GM04503 (cell line): ENCODE results near the gene CDHR5.
"Not testable (repeated sequence)": the region's sequence is repeated elsewhere in the genome, so short reads cannot be mapped to it uniquely, and the experiment has no call there.

Experiments used
- DNase-seq: peaks from one replicate; pipeline ENCODE4 v3.0.0-alpha.2; 2012; ENCODE audit warnings: low read depth

Gene CDHR5

DNA sequence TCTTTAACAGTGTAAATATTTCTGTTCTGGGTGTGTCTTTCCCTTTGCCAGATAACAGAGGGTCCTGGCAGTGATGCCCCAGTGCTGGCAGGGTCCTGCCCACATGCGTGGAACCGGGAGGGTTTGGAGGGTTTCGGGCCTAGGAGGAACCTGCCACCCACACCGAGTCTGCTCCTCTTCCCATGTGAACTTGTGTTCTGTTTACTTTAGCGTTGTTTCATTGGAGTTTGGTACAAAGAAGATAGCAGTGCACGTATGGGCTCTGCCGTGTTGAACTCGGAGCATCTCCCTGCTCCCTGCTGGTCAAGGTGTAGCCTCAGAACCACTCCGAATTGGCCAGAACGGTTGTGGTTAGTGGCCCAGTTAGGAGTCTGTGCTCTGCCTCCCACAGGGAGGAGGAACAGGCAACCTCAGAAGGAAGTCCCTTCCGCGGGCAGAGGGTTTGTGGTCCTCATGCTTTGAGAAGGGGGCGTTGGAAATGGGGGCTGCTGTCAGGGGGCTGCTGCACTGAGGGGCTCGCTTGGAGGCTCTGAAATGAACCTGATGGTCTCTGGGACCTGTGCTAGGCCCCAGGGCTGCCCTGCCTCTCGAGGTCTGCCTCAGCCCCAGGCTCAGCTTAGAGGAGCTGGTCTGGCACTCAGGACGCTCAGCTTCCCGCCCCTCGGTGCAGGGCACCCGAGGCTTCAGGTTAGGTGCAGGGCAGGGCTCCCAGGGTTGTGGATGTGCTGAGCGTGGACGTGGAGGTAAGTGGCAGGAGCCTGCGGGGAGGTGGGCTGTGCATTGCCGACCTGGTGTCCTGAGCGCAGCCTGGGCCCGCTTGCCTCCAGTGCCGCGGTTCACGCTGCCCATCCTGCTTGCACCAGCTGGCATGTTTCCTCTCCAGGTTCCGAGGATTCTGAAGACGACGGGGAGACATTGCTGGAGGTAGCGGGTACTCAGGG, 38.1 kb downstream of the CDHR5 start:
- no peak for DNase-seq

DNA sequence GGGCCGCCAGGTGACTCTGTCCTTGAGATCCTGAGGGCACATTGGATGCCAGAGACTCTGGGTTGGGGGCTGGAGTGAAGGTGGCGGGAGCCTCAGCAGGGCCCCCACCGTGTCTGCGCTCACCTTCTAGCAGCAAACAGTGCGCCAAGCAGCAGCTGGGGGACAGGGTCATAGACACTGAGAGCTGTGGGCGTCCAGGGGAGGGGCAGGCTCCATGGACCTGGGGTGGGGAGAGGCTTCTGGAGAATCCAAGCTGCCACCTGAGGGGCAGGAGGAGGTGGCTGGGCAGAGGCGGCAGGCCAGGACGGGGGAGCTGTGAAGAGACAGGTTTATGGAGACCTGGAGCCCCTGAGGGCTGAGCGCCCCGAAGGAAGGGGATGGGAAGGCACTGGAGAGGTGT, 40.5 kb downstream of the CDHR5 start:
- no peak for DNase-seq

DNA sequence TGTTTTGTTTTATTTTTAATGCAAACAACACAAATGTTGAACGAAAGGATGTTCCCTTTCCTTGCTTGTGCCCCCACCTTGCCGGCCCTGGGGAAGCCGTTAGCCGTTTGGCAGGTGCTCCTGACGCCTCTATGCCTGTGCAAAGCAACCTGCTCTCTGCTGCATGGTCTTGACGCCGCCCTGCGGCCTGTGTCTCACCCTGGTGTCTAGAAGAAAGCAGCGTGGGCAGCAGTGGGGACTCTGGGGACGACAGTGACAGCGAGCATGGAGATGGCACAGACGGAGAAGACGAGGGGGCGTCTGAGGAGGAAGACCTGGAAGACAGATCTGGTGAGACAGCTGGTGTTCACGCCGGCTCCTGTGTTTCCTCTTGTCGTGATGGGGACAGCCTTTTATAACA, 43.0 kb downstream of the CDHR5 start:
- no peak for DNase-seq

DNA sequence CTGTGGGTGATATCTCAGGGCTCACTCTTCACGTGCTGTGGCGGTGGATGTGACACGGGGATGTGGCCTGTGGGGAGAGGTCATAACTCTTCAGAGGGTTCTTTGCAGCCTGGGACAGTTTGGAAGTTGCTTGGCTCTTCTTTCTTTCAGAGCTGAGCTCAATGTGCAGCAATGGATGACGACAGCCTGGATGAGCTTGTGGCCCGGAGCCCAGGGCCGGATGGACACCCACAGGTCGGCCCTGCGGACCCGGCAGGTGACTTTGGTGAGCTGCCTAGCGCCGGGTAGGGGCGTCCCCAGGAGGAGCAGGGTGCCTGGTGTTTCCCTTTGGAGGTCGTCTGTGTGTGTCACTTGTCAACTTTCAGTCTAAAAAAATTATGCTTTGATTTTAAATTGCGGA, 43.4 kb downstream of the CDHR5 start:
- no peak for DNase-seq

DNA sequence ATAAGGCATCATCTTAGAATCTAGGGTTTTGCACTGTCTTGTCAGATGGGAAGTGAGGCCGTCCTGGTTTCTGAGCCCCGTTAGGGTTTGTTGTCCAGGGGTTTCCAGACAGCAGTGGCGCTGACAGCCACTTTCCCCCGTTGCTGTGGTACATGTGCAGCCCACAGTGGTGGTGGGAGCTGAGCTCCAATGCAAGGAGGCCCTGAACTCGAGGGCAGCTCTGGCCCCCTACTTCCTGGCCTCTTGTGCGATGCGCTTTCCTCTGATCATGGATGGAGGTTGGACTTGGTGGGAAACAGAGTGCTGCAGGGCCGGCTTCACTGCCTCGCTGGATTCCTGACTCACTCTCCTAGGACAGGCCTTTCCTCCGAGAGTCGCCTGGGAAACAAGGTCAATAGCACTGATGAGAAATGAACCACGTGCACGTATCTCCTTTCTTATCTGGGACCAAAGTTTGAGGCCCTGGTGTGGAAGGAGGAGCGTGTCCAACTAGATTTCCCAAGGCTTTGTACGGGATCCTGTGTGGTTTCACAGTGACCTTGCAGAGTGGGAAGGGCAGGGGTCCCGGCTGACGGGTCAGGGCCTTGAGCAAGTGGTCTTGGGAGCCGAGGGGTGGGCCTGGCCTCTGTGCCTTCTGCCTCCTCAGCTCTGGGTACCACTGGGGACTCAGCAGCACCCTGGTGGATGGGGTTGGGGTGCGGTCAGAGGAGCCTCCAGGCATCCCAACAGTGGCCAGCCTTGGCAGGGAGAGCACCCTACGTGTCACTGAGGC, 44.7 kb downstream of the CDHR5 start:
- DNase-seq, result no peak

DNA sequence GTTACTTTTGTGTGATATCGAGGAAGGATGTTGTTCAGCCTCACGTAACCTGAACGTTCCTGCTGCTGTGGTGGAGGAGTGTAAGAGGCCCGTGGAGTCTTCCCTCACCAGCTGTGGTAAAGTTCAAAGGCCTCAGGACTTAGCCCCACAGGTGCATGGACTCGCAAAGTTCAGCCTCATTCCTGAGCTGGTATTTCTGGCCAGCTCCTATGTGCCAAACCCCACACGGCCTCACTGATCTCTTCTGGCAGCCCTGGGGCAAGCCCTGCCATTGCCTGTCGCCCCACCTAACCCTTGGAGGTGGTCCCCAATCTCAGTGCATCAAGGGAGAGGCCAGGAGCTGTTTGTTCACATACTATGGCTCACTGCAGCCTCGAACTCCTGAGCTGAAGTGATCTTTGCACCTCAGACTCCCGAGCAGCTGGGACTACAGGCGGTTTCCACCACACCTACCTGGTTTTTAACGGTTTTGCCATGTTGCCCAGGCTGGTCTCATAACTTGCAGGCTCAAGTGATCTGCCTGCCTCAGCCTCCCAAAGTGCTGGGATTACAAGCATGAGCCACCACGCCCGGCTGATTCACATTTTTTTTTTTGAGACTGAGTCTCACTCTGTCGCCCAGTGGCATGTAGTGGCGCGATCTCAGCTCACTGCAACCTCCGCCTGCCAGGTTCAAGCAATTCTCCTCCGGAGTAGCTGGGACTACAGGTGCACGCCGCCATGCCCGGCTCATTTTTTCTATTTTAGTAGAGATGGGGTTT, 46.3 kb downstream of the CDHR5 start:
- DNase-seq, result no peak

DNA sequence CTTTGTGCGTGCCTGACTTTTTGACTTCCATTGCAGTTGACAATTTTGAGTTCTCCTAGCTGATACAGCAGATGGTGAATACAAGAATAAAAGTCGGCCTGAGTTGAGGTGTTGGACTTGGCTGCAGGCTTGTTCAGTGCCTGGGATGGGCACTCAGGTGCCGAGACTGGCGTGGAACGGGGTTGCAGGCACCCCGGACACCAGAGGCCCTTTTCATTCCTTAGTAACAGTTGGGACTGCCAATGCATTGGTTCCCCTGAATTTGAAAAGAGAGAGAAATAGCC, 47.2 kb downstream of the CDHR5 start:
- no peak for DNase-seq

DNA sequence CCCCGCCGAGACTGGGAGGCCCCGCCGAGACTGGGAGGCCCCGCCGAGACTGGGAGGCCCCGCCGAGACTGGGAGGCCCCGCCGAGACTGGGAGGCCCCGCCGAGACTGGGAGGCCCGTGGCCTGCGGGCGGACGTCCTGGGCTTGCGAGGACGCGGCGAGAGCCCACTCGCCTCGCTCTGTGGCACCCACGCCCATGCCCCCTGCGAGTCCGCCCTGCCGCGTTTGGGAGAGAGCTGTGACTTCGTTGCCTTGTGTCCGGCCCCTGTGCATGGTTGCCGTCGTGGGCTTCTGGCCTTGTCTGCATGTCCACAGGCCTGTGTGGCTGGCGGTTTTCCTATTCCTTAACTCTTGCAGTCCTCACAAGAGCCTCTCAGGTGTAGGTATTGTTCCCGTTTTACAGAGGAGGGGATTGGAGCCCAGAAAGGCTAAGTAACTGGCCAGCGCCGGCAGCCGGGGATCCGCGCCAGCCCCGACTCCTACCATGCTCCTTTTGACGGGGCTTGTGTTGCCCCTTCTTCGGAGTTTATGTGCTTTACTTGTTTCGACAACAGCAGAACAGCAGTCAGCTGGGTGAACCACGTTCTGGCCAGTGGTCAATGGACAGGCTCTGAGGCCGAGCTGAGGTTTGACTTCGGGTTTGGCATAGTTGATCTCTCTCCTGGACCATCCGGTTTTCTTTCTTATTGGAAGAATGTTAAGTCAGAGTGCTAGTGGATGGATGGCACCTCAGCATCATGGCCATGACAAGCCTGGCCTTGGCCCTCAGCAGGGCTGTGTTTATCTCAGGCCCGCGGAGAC, 47.7 kb downstream of the CDHR5 start:
- no peak for DNase-seq

DNA sequence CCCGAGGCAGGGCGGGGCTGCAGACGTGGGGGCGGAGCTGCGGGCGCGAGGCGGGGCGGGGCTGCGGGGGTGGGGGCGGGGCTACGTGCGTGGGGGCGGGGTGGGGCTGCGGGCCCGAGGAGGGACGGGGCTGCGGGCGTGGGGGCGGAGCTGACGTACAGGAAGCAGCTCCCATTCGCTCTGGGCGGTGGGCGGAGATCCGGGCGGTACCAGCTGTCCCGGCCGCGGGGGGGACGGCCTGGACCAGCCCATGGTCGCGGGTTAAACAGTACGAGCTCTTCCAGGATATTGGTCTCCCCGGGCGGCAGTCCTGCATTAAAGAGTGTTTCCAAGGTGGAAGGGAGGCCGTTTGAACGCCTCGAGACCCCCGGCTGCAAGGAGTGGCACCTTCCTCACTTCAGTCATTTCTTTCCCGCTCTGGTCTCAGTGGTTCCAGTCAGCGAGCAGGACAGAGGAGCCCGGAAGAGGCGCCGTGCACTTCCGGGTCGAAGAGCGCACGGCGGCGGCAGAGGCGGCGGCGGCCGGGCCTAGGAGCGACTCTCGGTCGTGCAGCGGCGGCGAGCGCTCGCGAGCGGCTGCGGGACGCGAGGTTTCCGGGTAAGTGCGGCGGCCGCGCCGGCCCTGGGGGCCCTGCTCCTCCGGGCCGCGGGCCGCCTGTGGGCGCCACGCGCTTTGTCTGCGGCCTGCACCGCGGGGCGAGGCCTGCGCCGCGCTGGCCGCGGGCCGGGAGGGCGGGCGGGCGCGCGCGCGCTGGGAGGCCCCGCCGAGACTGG, 48.6 kb downstream of the CDHR5 start, which contains the start of gene PHRF1:
Gene PHRF1, plus strand, starts transcription at position 475 of the 773 bp plus-strand sequence. CDS start 5,043 bp downstream, outside the sequence.
- DNase-seq, result peak; percentile 67

DNA sequence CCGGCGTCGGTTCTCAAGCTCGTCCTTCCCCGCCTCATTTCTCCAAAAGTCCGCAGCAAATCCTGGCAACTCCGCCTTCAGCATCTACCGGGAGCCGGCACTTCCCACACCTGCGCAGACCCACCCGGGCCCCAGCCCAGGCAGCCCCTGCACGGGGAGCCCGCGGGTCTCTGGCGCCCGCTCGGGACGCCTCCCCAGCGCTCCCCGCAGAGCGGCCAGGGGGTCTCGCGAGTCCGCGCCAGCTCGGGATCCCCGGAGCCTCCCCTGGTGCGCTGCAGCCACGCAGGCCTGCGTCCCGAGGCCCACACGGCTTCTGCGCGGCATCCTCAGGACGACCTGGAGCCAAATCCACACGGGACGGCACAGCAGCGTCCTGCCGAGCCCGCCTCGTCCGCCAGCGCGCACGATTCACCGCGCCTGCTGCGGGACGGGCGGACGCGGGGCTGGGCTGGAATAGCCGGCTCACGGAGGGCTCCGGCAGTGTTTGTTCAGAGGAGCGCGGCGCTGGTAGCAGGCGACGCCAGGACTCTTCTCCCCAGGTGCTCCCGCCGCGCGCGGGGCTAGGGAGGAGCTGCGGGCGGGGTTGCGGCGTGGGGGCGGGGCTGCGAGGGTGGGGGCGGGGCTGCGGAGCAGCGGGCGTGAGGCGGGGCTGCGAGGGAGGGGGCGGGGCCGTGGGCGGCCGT, 49.3 kb downstream of the CDHR5 start:
- DNase-seq, result no peak

DNA sequence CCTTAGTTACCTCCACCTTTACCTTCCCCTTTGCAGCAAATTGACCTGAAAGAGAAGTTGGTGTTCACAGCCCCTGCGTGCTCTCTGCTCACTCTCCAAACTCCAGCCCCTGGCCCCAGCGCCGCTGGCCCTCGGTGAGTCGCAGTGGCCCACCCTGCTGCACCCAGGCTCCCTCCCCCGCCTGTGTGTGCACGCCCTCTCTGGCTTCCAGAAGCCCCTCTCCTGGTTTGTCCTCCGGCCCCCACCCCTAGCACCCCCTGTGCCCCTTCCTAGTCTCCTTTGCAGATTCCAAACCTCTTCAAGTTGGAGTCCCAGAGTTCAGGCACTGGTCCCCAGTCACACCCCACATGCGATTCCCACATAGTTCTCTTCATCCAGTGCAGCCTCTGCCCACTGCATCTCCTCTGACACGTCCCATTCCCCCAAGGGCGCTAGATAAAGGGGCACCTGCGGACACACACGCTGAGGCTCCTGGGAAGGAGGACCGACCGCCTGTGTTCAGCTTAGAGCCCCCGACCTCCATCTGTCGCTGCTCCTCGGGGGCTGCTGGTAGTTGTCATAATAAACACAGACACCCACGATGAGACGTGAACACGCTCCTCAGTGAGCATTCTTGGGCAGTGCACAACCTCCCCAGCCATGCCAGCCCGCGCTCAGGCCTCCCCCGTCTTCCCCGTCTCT, 50.0 kb downstream of the CDHR5 start:
- no peak for DNase-seq

DNA sequence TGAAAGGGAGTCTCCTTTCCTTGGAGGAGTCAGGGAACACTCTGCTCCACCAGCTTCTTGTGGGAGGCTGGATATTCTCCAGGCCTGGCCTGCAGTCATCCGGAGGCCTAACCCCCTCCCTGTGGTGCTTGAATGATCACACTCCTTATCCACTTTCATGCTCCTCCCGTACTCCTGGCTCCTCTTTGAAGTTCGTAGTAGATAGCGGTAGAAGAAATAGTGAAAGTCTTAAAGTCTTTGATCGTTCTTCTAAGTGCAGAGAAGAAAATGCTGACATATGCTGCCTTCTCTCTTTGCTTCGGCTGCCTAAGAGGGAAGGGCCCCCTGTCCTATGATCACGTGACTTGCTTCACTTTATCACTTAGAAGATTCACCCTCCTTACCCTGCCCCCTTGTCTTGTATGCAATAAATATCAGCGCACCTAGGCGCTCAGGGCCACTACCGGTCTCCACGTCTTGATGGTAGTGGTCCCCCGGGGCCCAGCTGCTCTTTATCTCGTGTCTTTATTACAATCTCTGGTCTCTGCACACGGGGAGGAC, 50.7 kb downstream of the CDHR5 start:
- not testable (repeated sequence) for DNase-seq

DNA sequence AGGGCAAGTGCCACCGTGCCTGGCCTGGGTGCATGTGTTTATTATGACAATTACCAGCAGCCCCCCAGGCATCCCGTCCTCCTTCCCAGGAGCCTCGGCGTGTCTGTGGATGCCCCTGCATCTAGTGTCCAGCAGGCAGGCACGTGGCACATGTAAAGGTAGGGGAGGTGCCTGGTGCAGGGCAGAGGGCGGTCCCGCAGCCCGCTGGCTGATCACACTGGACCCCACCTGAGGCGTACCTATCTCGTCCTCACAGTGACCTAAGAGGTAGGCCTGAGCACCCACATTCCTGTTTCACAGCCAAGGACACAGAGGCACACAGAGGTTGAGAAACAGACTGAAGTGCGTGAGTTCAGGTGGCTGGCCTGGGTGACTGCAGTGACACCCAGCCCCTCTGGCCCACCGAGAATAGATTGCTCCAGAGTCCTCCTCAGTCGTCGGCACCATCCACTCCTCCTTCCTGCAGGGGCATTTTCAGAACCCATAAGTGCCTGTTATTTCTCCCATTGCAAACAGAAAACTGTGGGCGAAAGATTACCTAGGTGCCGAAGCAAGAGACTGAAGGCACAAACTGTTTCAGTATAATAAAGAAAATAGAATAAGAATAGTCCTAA, 51.5 kb downstream of the CDHR5 start:
- DNase-seq, result no peak

DNA sequence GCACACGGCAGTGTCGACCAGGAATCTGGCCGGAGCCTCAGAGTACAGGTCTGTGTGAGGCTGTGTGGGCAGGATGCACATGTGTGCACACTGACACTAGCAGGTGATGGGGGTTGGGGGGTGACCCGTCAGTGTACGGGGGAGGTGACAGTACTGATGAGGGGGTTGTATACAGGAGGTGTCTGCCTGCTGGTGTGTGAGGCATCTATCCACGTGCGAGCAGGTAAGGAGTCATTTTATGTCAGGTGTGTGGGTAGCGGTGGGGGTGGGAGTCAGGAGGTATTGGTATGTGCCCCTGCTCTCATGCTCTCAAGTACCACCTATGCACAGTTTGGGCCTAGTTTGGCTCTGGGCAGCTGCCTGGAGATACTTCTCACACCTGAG, 53.0 kb downstream of the CDHR5 start:
- no peak for DNase-seq

DNA sequence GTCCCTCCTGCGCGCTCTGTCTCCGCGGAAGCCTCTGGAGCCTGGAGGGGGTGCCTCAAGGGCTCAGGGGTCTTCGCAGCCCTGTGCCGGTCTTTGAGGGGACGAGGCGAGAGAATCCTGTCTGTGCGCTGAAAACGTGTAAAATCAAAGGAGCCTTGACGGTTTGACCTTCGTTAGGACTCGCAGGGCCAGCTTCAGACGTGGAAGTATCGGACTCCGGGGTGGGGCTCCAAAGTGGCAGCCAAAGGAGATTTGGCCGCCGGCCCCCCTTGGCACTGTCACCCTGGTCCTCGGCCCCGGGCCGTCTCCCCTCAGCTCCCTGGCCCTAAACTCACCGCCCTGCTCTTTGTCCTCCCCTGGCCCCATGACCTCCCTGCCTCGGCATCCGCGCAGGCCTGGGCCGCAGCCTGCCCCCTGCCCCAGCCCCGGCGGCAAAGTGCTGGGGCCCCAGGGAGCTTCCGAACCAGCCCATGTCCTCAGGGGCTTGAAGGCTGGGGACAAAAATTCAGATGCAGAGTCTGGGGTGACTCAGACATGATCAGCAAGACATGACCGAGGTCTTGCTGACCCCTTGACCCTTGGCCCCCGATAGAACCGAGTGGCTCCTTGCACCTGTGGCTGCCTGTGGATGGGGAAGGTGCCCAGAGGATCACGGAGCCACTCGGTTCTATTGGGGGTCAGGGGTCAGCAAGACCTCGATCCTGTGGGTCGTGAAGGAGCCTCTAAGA, 55.4 kb downstream of the CDHR5 start:
- no peak for DNase-seq

DNA sequence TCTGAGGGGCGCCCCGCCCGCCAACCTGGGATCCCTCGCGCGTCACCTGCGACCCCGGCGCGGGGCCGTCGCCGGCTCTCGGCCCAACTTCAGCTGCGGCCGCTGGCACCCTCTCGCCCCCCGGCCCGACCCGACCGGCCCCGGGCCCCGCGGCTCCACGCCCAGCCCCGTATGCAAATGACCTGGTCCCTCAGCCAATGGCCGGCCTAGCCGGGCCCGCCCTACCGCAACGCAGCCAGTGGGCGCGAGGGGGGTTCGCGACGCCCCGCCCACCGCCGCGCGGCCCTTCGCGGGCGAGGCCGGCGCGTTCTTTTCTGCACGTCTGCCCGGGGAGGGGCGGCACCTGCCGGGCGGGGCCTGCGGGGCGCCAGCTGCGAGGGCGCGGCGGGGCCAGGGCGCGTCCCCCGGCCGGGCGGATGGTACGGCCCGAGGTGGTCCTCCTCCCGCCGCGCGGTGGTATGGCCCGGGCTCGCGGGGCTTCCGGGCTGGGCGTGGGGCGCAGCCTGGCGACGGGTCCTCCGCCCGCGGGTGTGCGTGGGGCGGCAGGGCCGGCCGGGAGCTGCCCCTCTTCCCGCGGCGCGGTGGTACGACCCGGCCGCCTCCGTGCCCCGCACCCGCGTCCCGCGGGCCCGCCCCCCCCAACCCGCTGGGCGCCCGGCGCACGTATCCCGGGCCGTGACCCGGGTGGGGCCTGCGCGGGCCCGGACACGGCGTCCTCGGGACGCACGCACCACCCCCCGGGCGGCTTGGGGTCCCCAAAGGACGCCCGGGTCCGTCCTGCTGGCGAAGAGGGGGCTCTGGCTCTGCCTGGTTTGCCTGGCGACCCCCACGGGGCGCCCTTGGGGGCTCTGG, 56.2 kb downstream of the CDHR5 start:
- DNase-seq, result peak; percentile 56

DNA sequence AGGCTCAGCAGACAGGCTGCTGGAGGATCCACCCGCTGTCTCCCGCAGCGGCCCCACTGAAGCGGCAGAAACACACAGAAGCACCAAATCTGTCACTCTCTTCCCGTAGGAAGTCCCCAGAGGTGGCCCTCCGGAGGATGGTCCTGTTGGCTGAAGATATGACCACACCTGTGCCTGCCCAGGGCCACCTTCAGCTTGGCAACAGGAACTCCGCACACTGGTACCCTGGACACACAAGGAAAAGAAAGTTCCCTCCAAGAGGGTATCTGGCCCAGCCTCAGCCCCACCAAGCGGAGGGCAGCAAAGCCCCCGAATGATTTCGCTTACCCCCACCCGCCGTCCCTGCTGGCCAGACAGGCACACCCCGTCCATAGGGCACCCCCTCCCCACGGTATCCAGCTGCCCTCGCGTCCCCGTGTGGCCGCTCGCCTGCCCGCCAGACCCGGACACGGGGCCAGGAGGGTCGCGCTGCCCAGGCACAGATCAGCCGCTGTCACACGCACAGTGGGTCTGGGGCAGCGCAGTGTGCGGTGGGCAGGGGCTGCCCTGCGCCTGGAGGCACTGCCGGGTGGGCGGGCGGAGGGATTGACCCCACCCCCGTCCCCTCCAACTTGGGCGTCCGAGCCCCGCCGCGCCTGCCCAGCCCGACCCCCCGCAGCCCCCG, 57.0 kb downstream of the CDHR5 start:
- no peak for DNase-seq
